Fibroblast of the conjunctiva (primary cell): ENCODE results near the gene PERCC1.
"Not testable (repeated sequence)": the region's sequence is repeated elsewhere in the genome, so short reads cannot be mapped to it uniquely, and the experiment has no call there.

Experiments used
- DNase-seq: peaks from one replicate; pipeline ENCODE4 v3.0.0-alpha.2; 2010; ENCODE audit warnings: low read depth

The PERCC1 gene

DNA sequence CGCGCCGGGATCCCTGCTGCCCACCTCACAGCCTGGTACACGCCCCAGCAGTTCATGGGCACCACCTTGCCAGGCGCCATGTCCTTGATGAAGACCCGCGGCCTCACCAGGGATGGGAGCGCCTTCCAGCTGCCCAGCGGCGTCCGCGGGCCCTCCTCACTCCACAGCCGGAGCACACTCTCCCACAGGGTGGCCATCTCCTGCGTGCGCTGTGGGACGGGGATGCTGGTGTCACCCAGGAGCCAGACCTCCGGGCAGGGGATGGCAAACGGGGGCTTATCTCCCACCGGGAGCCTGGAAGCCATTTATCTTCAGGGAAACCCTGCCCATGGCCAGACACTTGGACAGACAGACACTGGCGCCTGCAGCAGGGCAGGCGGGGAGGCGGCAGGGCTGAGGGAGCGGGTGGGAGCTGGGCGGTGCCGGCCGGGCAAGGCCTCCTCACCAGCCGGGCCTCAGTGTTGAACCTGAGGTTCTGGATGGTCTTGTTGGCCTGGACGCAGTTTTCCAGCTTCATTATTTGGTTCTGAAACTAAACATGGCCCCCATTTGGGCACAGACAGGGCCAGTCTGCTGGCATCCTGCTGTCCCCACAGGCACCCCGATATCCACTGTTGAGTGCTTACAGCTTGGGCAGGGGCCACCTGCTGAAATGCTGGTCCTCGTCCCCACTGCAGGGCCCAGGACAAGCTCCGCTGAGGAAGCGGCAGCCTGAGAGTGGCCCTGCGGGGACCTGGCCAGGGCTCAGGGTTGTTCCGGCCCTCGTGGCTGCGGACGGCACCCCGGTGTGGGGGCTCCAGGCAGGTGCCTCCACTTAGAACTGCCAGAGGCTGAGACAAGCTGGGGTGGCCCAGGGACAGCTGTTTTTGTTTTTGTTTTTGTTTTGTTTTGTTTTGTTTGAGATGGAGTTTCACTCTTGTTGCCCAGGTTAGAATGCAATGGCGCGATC lies 4.0 kb downstream of the PERCC1 start:
- DNase-seq: no peak

DNA sequence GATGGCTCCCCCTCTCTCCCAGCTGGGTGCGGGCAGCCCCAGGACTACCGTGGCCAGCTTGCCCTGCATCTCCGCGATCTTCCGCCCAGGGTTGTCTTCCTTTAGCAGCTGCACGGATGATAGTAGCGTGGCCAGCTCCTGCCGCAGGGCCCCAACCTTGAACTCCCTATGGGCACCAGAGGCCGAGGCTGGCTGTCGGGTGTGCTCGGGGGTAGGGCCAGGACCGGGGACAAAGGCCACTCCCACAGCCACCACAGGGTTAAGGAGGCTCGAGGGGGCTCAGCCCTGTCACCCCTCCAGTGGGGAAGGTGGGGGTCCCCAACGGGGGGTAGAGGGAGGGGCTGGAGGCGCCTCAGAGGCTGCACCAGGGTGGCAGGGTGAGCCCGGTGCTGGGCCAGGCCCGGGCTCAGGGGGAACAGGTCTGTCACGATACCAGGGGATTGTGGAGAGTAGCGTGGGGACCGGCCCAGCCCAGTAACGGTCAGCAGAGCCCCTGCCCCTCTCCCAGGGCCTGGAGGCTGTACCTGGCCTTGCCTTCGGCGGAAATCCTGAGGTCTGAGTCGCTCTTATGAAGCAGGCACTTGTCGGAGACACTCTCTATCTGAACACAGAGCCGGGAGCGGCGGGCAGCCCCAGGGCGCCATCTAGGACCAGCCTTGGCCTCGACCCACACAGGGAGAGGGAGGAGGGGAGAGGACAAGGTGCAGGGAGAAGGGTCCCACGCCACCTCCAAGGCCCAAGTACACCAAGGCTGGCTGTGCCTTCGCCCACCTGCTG lies 5.2 kb downstream of the PERCC1 start:
- DNase-seq: no peak

DNA sequence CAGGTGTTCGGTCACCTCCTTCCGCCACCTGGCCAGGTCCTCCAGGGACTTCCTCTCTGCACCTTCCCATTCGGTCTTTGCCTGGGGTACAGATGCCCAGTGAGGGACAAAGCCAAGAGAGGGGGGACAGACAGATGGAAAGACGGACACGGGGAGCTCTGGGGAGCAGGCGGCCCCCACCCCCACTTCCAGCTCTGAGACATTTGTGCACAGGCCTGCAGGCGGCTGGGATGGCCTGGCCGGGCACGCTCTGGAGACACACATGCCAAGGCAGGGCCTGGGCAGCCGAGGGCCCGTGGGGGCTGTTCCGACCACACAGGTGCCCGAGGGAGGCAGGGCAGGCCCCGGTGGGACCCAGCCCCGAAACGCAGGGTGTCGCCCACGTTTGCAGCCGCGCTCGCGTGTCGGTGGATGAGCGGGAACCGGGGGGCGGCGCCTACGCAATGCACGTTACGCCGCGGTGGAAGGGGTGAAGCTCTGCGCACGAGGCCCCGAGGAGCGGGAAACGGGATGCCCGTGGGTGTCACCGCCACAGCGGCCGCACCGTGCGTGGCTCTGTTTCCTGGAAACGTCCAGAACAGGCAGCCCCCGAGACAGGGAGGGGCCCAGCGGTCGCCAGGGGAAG lies 6.0 kb downstream of the PERCC1 start:
- DNase-seq: no peak

GRCh38 chr16:1437606-1438005 lies 6.7 kb downstream of the PERCC1 start:
- no peak for DNase-seq

GRCh38 chr16:1438229-1439057 lies 7.6 kb downstream of the PERCC1 start:
- DNase-seq: no peak

- no peak for DNase-seq
Measured at GRCh38 chr16:1439058-1439698, 8.3 kb downstream of the PERCC1 start.

DNA sequence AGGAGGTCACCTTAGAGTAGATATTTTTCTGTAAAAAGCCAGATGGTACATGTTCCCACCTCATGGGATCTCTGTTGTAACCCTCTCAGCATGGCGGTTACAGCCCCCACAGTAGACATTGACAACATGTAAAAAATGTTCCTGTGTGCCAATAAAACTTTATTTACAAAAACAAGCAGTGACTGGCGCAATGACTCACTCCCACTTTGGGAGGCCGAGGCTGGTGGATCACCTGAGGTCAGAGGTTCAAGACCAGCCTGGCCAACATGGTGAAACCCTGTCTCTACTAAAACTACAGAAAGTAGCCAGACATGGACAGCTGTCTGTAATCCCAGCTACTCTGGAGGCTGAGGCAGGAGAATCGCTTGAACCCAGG lies 8.8 kb downstream of the PERCC1 start:
- not testable (repeated sequence) for DNase-seq

GRCh38 chr16:1441391-1441829 lies 10.5 kb downstream of the PERCC1 start:
- no peak for DNase-seq

DNA sequence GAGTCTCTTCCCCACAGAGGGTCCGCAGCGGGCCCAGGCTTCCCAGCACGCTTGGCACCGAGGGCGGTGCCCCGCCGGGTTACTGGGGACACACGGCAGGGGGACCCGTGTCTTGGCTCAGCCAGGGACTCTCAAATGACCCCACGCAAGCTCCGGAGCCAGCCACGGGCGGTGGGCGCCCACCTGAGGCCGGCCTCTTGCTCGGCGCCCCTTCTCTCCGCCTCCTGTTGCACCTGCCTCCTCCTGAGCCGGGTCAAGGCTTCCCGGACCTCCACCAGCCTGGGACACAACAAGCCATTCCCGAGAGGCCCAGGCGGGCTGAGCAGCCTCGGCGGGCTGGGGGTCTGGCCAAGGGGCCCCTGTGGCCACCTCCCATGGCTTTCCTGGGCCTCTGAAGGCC lies 11.8 kb downstream of the PERCC1 start:
- DNase-seq: no peak

- DNase-seq: no peak
Measured at GRCh38 chr16:1443403-1443973, 12.6 kb downstream of the PERCC1 start.

GRCh38 chr16:1443980-1444729 lies 13.3 kb downstream of the PERCC1 start, which contains the start of gene CCDC154:
Gene CCDC154, minus strand, starts transcription at chr16:1444556. Its CDS starts 234 bp downstream, at chr16:1444322.
- no peak for DNase-seq

DNA sequence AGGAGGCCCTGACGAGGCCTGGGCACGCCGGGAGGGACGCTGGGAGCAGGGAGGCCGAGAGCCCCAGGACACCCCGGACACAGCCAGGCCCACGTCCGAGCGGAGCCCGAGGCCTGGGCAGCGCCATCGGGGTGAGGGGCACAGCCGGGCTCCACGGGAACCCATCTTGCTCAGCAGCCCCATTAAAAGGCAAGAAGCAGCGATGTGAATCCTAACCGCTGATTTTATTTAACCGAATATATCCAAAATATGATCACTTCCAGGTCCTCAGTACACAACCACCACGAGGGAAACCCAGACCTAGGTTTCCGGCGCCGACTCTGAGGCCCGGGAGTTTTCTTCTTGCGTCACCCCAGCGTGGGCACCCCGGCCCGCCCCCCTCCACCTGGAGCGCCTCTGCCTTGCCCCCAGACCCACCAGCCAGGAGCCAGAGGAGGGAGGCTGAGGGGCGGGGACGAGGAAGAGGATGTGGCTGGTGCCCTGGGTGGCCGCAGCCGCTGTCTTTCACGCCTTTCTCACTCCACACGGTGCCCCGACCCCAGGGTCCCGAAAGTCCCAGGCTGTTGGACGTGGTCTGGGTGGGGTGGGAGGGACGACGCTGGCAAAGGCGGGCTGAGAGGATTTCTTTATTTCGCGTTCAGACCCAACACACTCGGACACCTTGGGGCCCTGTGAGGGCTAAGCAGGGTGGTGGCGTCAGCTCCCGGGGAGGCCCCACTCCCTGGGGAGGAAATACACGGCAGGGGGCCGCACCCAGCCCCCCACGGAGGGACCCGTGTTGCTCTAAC lies 14.0 kb downstream of the PERCC1 start:
- no peak for DNase-seq

DNA sequence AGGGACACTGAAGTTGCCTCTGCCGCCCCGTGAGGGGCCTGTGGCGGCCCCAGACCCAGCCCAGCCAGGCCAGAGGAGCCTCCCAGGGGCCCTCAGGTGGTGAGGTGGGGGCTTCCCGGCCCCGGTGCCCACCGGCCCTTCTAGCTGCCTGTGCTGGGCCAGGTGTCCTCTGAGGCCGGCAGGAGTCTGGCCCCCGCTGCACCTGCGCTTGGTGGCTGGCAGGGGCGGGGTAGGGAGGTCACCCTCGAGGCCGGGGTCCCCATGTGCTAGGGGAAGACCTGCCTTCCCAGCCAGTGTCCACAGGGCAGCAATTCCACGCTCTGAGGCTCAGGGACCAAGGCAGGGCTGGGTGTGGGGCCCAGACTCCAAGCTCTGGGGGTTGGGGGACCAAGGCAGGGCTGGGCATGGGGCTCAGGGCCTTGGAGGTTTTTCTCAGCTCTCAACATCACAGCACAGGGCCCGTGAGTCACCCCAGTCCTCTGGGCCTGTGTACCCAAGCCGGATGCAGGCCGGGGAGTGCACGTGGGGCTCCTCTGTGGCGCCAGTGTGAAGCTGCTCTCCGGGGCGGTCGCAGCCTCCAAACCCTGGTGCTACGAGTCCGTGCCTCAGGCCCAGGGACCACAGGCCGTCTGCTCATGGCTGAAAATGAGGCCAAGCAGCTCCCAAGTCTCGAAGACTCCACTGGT lies 14.8 kb downstream of the PERCC1 start:
- DNase-seq: no peak

DNA sequence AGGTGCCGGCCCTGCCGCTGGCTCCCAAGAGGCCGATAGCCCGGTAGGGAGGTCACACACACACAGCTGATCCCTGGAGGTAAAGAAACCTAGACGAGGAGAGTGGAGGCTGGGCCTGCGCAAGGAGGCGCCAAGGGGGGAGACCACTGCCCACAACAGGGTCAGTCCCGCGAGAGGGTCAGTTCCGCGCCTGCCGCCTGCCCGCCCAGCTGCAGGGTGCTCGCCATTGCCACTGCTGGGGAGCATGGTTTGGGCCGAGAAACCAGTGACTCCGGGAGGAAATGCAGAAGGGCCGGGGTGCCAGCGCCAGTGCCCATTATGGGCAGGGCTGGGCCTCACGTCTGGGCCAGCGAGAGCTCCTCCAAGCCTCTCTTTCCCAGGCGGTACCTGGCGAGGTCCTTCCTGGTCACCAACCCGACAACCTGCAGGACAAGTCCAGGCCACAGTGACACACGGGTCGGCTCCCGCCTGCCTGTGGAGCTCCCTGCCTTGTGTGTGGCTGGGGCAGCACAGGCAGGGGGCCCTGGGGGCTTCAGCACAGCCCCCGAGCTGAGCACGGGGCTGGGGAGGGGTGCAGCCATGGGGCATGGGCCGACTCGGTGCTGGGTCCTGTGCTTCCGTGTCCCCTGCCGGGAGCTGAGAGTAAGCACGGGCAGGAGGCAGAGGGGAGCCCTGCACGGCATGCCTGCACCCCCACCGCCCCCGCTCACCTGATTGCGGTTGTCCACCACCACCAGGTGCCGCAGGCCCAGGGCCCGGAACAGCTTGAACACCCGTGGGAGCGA lies 15.6 kb downstream of the PERCC1 start:
- no peak for DNase-seq

DNA sequence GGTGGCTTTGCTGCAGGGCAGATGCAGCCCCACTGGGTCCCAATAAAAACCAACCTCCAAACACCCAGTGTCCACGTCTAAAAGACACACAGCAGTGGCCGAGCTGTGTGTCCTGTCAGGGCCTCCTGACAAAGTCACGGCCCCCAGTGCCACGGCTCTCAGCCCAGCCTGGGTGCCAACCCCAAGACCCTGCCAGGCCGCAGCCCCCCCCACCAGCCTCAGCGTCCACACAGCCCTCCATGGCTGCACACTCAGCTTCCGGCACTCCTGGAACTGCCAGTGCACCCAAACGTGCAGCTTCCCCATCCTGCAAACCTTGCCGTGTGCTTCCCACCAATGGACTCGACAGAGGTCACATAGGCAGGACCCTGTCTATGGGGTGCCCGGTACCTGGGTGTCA lies 17.1 kb downstream of the PERCC1 start:
- no peak for DNase-seq

GRCh38 chr16:1448536-1449116 lies 17.7 kb downstream of the PERCC1 start:
- DNase-seq: no peak

DNA sequence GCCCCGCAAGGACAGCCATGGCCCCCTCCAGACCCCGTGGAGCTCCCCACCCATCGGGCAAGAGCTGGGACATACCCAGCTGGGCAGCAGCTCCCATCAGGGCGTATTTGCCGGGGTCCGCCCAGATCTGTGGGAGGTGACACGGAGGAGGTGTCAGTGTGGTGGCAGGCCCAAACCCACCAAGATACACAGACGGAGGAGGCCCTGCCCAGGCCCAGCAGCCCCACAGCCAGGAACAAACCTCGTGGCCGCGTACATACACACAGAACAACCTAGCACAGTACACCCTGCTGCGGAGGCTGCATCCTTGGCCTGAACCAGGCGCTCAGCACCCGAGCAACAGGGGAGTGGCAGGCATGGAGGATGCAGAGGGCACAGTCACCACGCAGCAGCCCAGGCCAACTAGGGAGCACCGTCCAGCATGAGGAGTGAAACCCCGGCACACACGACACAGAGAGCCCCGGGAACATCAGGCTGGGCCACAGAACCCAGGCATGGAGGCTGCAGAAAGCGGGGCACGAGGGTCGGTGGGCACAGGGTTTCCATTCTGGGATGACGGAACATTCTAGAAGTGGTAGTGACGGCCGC lies 18.4 kb downstream of the PERCC1 start:
- no peak for DNase-seq
